Testis (tissue), 3 donors: ENCODE measurements around the gene CPLX3. TPM values are rescaled to one million over a fixed set of nuclear protein-coding genes. Genes with fewer than 3 reads are reported as not detected.

ENCODE experiments used
- DNase-seq: peaks from one replicate; pipeline ENCODE4 v3.0.0-alpha.2; 2019
- H3K27ac ChIP-seq, 2 donors: fragments of 200-600 bp; sonication (generic); one replicate each; pipeline ENCODE4 v1.5.1; 2019
- H3K27me3 ChIP-seq: fragments of 200-600 bp; sonication (generic); one replicate; pipeline ENCODE4 v1.5.1; 2019
- H3K36me3 ChIP-seq: fragments of 200-600 bp; sonication (generic); one replicate; pipeline ENCODE4 v1.5.1; 2017; ENCODE audit warnings: low read depth; ENCODE audit errors: missing control alignments
- H3K4me1 ChIP-seq: fragments of 200-600 bp; sonication (generic); one replicate; pipeline ENCODE4 v1.5.1; 2019
- H3K4me3 ChIP-seq, 2 donors: fragments of 200-600 bp; sonication (generic); one replicate each; pipeline ENCODE4 v1.5.1; 2017 to 2019
- H3K9me3 ChIP-seq: fragments of 200-600 bp; sonication (generic); one replicate; pipeline ENCODE4 v1.5.1; 2017
- CTCF ChIP-seq, 3 experiments: fragments of 450-650 bp in 2 of 3; fragments of 200-600 bp in 1 of 3; sonication (generic) in 1 of 3; IDR thresholded peaks; one replicate each; pipeline ENCODE4 v1.5.1; 2016 to 2019; ENCODE audit warnings: antibody characterized with exemption in 3 of 3, mild to moderate bottlenecking in 2 of 3, moderate library complexity in 1 of 3
- POLR2A ChIP-seq: fragments of 450-650 bp; IDR thresholded peaks from one replicate; pipeline ENCODE4 v1.6.1; 2017; ENCODE audit warnings: antibody characterized with exemption, mild to moderate bottlenecking, moderate library complexity
- WGBS, 2 donors: methylation state at CpG; one replicate each; pipeline ENCODE4 v1.1.5; 2018; 5-methylcytosine and 5-hydroxymethylcytosine counted together
- intact Hi-C: fragments of 100-400 bp; cut with DNase I; formaldehyde crosslinking; loops from one replicate; pipeline ENCODE4 v1.15.1; 2023; ENCODE audit warnings: low total_unique reads
- polyA plus RNA-seq: library from polyadenylated mRNA; stranded (reverse); fragments of 350-450 nt; fragmentation: Illumina TruSeq; extraction: RNeasy Lipid Tissue Mini Kit (QIAGEN cat#74804); gene quantifications from one replicate; pipeline ENCODE4 v1.2.3, GENCODE V29; 2014; ENCODE audit warnings: low read depth, low replicate concordance; ENCODE audit not compliant: insufficient read depth
- total RNA-seq, 2 donors: library from RNA; depleted of rRNA; stranded (reverse); fragments of >200 nt; gene quantifications; one replicate each; pipeline ENCODE4 v1.2.3, GENCODE V29; 2016

The CPLX3 gene
- total and polyA plus RNA-seq, 3 donors from 2014 or later = 3.6 to 5.7 (median 3.7) TPM

GRCh38 chr15:74863239-74864056 is 37.0 kb downstream of the CPLX3 start:
- Histone ChIP-seq H3K4me3 (no peak overlapping the region), H3K9me3 (no peaks in the 10 kb centered on the region), H3K4me1 (peaks cover 8% of the 10 kb centered on the region), H3K27ac (no peak overlapping the region), H3K27me3 (no peaks in the 10 kb centered on the region), H3K36me3 (no peaks in the 10 kb centered on the region)
- no peak for DNase-seq
- WGBS, 2 donors = 74 to 86% methylated on average over 11 of the region's 11 CpGs
- intact Hi-C loops = no loop called here
- no peak for TF ChIP-seq POLR2A
- TF ChIP-seq CTCF (IDR thresholded peaks at IDR 0.05) = no peak

- Histone ChIP-seq H3K4me3 (no peak overlapping the region), H3K27me3 (no peaks in the 10 kb centered on the region), H3K9me3 (no peaks in the 10 kb centered on the region), H3K4me1 (peaks cover 16% of the 10 kb centered on the region), H3K27ac (no peak overlapping the region), H3K36me3 (no peaks in the 10 kb centered on the region)
- TF ChIP-seq CTCF (IDR thresholded peaks at IDR 0.05) = no peak
- no peak for TF ChIP-seq POLR2A
- intact Hi-C loops = no loop called here
- no peak for DNase-seq
- 90% methylated on average over 6 of the region's 6 CpGs for WGBS, 2 donors
These were observed 37.9 kb downstream of the CPLX3 start for GRCh38 chr15:74864296-74864695.

- H3K27ac ChIP-seq = no peak overlapping the region
- WGBS, 2 donors = 80 to 92% methylated on average over 2 of the region's 2 CpGs
- H3K4me1 ChIP-seq = peaks cover 25% of the 10 kb centered on the region
These were observed 38.9 kb downstream of the CPLX3 start for GRCh38 chr15:74865316-74865715.

GRCh38 chr15:74866090-74866489 is 39.7 kb downstream of the CPLX3 start:
- H3K4me3 ChIP-seq = no peak overlapping the region
- no peaks in the 10 kb centered on the region for H3K9me3 ChIP-seq
- peaks cover 30% of the 10 kb centered on the region for H3K4me1 ChIP-seq
- no peak for TF ChIP-seq POLR2A
- TF ChIP-seq CTCF (IDR thresholded peaks at IDR 0.05) = no peak
- WGBS, 2 donors = 85 to 87% methylated on average over 6 of the region's 6 CpGs
- no peak overlapping the region for H3K27ac ChIP-seq
- DNase-seq = no peak
- intact Hi-C loops = no loop called here
- H3K36me3 ChIP-seq = no peaks in the 10 kb centered on the region
- no peaks in the 10 kb centered on the region for H3K27me3 ChIP-seq

More at GRCh38 chr15:74865316-74865715, 38.9 kb downstream of the CPLX3 start:
- H3K9me3 ChIP-seq = no peaks in the 10 kb centered on the region
- no peak for TF ChIP-seq POLR2A
- TF ChIP-seq CTCF (IDR thresholded peaks at IDR 0.05) = no peak
- no peaks in the 10 kb centered on the region for H3K36me3 ChIP-seq
- intact Hi-C loops = no loop called here
- no peaks in the 10 kb centered on the region for H3K27me3 ChIP-seq
- no peak overlapping the region for H3K4me3 ChIP-seq
- DNase-seq = no peak
